GM19035 (cell line): ENCODE results near the gene PITRM1.

Experiments used
- ATAC-seq: cut with Tn5 transposase; IDR thresholded peaks from one replicate; pipeline ENCODE4 v1.9.1; 2021; ENCODE audit not compliant: unreplicated experiment

Gene PITRM1

DNA sequence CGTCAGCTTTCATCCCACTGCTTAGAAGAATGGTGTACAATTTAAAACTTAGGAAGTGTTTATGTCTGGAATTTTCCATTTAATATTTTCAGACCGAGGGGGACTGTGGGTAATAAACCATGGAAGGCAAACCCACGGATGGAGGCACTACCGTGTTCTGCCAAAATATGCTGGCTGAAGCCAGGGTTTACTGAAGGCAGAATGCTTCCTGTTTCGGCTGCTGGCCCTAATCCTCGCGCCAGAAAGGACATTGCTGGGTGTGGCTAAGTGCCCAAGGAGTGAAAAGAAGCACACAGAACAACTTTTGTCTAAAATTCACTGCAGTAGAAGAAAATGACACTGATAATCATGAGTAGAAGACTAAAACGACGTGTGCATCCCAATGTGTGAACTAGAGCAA, 32.3 kb downstream of the PITRM1 start:
- no peak for ATAC-seq

DNA sequence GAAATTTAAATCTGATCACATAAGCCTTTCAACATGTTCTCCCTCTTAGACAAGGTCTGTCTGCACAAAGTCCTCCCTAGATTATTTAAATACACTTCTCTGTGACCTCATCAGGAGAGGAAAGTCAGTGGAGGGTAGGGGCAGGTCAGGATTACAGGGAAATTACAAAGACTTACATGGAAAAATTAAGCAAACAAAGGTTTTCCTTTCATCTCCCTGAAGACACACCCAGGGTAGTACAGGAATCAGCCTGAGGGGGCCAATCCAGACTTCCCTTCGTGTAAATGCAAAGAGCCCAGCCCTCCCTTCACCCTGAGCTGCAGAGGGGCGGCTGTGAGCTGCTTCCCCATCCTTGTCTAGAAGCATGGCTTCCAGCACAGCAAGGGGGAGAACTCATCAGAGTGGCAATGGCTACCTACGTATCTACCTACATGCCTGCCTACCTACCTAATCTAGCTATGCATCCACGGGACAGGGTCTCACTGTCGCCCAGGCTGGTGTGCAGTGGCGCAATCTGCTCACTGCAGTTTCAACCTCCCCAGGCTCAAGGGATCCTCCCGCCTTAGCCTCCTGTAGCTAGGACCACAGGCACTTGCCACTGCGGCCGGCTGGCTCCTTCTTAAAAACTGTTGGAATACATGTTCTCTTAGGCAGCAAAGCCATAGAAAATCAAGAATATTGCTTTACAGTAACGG, 33.2 kb downstream of the PITRM1 start:
- no peak for ATAC-seq

DNA sequence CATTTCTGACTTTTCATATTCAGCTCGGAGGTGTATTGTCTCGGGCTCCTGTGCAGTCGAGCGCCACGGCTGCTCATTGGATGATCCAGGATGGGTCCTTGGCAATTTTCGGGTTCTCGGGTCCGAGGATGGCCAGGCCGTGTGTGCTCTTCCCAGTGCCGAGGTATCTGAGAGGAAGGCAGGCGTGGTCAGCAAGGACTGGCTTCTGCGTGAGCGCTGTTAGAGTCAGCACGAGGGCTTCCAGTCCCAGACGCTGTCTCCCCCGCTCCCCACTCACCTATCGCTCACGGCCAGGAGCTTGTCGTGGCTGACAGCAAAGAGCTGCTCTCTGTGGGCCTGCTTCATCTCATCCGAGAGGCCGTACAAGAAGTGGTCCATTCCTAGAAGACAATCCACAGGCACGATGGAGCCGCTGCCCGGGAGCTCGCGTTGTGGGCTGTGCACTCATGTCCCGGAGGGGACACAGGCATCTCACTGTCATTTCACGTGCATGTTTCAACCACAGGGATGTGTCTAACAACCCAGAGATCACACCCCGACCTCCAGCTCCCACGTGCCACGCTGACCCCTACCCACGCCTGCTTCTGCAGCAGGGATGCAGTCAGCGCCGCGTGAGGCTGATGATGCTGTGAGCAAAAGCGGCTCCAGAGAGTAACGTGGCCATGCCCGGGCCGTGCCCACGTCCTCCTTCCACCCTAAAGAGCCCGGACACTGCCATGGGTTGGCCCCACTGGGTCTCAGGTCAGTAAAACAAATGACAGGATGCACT, 34.4 kb downstream of the PITRM1 start:
- no peak for ATAC-seq

DNA sequence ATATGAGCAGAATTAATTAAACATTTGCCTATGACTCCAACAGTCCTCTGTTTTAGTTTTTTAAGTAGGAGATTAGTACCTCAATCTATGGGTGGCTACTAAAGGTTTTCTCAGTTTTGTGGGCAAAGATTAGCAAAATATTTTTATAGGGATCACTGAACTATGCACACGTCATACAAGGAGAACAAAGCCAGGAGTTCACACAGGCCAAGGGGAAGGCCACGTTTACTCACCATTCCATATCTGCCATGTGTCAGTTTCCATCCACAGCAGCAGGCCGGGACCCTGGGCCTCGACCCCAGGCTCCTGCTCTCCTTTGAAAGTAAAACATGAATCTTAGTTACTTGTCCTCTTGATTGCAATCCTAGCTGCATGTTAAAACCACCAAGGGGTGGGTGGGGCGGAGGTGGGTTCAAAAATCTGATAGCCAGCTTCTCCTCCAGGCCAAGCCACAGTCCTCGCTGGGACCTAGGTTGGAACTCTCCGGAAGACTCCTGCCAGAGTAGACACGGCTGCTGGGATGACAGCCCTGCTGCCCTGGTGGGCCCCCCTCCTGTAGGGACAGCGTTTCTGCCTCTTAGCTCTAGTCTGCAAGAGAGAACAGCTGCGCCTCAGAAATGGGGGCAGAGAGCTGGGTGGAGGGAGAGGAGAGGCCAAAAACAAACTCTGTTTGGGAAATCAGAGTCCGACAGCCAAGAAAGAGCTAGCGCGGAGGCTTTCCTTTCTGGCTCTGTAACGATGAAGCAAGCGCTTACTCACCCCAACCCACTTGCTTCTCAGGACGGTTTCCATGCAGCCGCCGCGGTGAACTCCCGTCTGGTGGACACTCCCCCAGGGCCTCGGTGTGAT, 35.6 kb downstream of the PITRM1 start:
- ATAC-seq = no peak

DNA sequence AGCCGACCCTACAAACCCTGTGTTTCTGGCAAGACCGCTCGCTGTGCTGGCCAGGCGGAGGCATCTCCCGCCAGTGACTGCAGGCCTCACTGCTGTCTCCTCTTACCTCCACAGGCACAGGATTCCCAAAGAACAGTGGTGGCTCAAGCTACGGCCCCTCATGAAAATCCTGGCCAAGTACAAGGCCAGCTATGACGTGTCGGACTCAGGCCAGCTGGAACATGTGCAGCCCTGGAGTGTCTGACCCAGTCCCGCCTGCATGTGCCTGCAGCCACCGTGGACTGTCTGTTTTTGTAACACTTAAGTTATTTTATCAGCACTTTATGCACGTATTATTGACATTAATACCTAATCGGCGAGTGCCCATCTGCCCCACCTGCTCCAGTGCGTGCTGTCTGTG, 36.2 kb downstream of the PITRM1 start:
- no peak for ATAC-seq

DNA sequence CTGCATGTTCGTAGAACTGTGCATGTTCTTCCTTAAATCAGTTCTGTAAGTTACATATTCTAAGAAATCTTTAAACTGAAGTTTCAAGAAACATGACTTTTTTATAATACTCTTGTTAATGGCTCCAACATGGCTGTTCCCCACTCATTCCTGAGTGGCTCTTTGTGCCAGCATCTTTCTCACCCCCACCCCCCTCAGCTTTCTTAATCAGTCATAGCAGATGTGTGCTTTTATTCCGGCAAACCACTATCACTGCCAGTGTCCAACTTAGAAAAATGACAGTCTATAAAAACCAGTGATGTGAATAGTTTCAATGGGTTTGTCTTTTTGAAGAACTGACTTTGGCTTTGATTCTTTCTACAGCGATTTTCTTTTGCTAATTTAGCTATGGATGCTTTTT, 37.6 kb downstream of the PITRM1 start:
- ATAC-seq = no peak

DNA sequence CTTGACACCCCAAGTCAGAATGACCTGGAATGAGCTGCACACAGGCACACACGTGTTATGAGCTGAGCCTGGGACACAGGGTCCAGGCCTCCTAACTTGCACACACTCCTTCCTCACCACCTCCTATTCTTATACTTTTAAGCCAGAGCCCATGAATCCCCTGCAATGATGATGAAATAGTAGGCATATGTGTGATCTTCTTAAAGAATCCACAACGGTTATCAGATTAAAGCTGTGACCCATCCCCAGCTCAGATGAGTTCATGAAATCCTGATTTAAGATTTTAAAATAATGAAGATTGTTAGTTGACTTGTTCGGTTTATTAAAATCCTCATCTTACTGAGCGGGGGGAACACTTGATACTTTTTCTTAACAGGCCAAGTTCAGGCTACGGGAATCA, 38.6 kb downstream of the PITRM1 start:
- no peak for ATAC-seq

DNA sequence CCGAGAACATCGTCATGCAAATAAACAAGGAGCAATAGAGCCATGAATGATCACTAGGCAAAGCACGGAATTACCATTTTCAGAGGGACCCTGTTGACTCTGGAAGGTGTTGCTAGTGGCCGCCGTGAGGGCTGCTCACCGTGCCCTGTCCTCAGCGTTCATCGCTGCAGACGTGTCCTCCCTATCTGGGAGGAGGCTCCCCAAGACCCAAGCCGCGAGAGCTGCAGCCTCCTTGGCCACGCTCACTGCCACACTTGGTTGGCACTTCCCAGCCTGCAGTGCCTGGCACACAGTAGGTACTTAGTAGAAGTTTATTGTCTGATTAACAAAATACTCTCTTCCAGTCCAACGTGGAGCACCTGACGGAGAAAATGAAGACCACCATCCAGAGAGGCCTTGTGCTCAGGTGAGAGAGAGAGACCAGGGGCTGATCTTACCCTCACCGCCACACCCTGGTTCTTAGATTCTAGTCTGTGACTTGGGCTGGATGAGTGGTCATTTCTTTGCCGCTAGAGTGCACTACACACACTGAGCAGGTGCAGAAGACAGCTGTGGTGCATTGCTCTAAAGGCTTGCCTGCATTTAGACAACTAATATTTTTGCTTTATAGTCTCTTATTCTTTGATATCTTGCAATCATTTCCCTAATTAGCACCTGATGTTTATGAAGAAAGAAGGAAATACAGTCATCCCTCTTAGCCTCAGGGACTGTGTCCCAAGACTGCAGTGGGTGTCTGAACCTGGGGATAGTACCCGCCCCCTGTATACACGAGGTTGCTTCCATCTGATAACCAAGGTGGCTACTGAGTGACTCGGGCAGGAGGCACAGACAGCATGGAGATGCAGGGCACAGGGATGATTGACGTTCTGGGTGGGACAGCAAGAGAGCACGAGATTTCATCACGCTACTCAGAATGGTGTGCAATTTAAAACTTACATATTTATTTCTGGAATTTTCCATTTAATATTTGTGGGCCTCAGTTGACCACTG, 40.3 kb downstream of the PITRM1 start:
- ATAC-seq = no peak

DNA sequence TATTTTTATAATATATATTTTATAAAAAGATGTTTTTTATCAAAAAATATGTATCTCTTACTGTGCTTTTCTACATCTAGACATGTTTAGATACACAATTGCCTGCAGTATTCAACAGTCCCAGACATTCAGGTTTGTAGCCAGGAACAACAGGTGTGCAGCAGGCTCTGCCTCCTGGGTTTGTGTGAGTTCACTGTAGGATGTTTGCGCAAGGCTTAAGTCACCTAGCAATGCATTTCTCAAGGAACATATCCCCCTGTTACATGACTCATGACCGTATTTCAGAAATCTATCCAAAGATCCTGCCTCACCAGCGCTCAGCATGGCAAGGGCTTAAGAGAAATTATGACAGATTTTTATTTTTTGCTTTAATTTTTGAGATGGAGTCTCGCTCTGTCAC, 41.5 kb downstream of the PITRM1 start:
- ATAC-seq = no peak

DNA sequence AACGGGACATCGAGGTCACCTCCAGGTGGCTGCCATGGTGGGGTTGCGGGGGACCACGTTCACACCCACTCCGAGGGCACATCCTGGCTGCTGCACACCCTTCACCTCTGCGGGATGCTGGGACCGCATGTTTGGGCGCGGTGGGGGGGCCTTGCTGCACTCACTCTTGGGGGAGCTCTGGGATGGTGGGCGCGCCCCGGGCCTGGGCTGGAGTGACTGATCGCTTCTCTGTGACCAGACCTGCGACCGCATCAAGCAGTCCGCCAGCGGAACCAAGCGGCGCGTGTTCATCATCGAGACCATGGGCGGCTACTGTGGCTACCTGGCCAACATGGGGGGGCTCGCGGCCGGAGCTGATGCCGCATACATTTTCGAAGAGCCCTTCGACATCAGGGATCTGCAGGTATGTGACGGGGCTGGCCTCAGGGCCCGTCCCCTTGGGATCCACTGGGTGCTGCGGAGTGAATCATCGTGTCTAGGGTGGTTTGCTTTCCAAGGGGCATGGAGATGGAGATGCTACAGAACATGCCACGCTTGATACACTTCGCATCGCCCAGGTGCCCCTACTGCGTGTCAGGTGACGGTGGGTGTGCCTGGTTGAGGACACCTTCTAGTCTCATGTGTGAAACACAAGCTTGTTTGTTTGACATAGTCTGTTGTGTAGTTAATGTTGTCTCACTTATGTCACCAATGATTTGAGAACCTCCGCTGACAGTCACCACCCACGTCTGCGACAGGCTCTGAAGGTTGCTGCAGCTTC, 42.8 kb downstream of the PITRM1 start:
- ATAC-seq = no peak

DNA sequence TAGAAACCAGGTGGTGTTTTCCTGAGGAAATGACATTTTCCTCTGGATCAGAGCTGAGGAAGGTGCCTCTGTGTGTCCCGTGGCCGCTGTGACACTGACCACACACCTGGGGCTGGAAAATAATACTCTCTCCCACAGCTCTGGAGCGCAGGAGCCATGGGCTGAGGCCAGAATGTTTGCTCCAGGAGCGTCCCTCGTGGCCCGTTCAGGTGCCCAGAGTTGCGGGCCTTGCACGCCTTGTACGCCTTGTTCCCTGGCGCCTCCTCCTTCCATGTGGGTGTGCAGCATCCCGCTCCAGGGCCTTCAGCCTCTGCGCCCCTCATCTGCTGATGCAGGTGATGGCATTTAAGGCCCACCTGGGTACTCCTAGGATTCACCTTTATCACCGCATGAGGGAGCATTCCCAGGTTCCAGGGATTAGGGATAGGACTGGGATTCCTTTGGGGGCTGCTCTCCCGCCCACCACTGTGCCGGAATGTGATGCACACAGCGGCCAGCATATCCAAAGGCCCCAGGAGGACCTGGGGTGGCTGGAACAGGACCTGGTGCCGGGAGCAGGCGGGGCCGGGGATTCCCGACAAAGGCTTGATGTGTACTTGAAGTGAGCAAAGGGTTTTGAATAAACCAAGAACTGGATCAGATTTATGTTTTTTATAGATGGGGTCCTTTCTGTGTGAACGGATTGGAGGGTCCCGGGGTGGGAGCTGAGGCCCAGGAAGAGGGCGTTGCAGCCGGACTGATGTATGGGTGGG, 44.0 kb downstream of the PITRM1 start:
- no peak for ATAC-seq

DNA sequence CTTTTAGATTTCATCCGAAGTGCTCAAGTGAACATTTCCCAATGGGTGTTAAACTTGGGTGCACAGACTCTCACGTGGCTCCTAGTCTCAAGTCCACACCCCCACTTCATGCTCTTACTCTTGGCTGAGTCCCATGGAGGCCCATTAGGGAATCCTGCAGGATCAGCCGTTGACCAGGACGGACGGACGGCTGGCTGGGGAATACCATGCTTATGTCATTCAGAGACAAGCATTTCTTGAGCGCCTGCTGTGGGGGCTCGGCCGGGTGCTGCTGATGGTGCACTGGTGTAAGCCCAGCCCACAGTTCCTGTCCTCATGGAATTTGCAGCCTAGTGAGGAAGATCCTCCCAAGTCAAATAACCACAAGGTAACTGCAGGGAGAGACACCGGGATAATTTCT, 44.7 kb downstream of the PITRM1 start:
- no peak for ATAC-seq

DNA sequence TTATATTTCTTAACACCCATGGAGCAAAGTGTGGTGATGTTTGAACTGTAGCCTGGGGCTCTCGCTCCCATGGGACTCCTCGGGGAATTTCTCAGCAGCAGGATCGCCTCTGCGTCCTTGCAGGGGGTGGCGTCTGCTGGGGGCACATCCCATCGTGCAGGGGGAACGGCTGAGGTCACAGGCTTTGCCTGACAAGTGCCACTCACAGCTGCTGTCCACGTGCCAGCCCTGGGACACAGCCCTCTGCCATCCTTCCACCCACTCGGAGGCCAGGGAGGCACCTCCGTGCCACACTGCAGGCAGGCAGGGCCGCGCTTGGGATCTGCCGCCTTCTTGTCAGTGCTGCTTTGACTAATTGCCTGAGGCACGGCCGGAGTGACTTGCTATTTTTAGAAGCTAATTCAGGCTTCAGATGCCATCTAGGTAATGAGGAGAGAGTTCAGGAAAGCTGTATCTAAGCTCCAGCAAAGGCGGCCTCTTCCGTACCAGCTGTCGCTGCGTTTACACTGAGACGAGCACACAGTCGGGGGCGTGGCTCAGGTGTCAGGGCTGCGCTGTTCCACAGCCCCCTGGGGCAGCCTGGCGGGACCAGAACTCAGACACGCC, 45.7 kb downstream of the PITRM1 start:
- no peak for ATAC-seq

DNA sequence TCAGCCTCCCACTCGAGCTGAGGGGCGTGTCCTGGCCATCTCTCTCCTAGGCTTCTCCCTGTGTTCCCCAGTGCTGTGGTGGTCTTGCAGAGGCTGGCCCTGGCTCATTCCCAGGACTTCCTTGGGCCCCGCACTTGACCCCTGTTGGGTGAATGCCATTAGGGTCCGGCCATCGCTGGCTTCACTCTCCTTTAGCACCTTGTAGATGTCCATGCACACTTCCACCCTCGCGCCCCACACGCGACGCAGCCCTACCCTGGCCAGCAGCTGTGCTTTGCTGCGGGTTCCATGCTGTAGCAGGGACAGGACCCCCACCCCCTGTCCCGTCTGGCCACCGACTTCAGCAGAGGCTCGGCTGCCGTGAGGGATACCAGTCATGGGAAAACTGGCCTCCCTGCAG, 46.3 kb downstream of the PITRM1 start:
- no peak for ATAC-seq

DNA sequence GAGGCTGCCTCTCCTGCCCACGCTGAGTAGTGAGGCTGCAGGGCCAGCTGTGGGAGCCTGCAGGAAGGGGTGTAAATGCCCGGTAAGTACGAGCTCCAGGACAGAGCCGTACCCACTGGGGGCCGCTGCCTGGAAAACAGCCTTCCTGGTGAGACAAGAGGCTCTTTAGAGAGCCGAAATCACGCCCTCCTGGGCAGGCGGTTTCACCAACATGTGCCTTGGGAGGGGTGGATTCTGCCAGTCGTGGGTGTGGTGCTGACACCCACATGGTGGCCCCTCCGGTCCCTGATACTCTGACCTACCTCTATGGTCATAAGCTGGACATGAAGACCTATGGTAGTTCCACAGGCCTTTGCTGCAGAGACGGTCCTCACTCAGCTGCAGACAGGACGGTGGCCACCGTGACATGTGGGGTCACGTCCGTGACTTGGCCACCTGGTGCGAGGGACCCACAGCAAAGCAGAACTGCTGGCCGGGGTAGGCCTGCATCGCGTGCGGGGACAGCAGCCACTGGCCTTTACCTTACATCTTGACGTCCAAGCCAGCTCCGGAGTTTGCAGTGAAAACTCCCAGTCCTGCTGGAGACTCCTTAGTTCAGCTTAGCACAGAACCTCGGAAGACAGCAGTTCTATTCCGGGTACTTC, 46.9 kb downstream of the PITRM1 start:
- no peak for ATAC-seq

DNA sequence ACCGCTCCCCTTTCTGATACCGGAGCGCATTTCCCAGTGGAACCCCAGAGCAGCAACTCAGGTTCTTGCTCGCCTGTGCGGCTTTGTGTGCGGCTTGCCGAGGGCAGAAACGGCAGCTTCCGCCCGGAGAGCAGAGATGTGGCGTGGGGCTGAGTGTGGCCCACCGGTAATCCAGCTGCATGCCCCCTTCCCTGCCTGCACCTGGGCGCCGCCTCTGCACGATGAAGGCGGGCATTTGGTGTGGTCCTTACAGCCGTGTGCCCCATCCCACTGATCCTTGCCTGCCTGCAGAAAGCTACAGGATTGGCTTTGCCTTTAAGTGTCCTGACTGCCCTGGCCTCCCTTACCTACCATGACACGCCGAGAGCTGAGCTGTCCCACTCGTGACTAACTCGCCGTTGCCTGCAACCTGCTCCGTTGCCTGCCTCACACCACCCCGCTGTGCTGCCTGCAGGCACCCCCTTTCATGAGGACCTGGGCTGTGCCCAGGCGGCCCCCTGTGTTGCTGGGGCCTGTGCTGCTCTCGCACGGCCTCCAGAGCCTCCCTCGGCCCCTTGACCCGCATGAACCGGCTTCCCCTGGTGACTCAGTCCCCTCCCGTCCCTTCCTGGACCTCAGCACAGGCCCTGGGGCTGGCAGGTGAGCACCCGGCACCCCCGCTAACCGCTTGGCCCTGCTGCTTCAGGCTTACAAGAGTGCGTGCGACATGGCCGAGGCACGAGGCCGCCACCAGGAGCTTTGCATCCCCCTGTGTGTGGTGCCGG, 48.0 kb downstream of the PITRM1 start:
- ATAC-seq = no peak

DNA sequence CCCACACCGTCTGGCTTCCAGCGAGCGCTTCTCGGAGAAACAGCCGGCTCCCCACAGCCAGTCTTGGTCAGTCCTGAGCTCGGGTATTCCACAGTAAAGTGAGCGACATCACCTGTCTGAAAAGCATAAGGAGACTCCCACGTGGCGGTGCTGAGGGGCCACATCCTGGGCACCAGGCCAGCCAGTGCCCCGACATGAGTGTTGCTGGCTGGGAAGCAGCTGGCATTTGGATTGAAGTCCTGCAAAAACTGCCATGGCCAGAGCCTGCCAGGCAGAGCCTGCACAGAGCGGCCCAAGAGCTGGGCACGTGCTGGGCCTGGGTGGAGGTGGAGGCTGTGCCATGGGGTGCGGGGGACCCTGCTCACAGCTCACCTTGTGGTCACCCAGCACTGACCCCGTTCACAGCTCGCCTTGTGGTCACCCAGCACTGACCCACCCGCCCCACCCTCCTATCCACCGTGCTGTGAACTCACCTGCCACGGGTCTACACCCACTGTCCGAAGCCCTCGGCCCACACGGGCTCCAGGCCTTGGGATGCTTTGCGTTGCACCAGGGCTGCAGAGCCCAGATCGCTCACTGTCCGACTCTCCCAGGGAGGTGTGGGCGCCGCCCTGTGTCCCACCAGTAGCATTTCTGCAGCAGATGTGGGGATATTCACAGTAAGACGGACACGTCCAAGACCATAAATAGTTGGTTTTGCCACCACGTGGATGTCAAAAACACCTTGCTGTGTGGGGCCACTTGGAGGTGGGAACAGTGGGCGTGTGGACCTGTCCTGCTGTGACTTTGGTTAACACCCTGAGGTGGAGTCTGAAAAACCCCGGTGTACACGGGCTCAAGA, 48.8 kb downstream of the PITRM1 start:
- no peak for ATAC-seq
